Liver (tissue), 9 donors: ENCODE measurements around the gene MRPL54. TPM values are rescaled to one million over a fixed set of nuclear protein-coding genes. Genes with fewer than 3 reads are reported as not detected.

Source experiments
- DNase-seq: peaks from one replicate; pipeline ENCODE4 v3.0.0-alpha.2; 2017; ENCODE audit warnings: low spot score
- H3K27ac ChIP-seq, 2 donors: one replicate each; pipeline ENCODE4 v1.7.0; 2013; ENCODE audit warnings: inconsistent platforms in 2 of 2, low read length in 2 of 2, control low read depth in 1 of 2, low read depth in 1 of 2, mild to moderate bottlenecking in 1 of 2
- H3K27me3 ChIP-seq, 4 donors: one replicate each; pipeline versions ENCODE4 v1.6.1 to v1.7.0; 2013; ENCODE audit warnings: low read length in 3 of 4, inconsistent platforms in 1 of 4, mild to moderate bottlenecking in 1 of 4, moderate library complexity in 1 of 4; ENCODE audit not compliant: control insufficient read depth in 4 of 4, insufficient read depth in 4 of 4
- H3K36me3 ChIP-seq, 4 donors: one replicate each; pipeline versions ENCODE4 v1.6.1 to v1.7.0; 2013; ENCODE audit warnings: low read length in 3 of 4, mild to moderate bottlenecking in 3 of 4, low read depth in 1 of 4, moderate library complexity in 1 of 4; ENCODE audit not compliant: control insufficient read depth in 4 of 4, insufficient read depth in 3 of 4
- H3K4me1 ChIP-seq, 4 donors: one replicate each; pipeline versions ENCODE4 v1.6.1 to v1.7.0; 2013; ENCODE audit warnings: low read length in 3 of 4, mild to moderate bottlenecking in 3 of 4, moderate library complexity in 1 of 4; ENCODE audit not compliant: control insufficient read depth in 4 of 4, insufficient read depth in 4 of 4
- H3K4me3 ChIP-seq, 3 donors: one replicate each; pipeline versions ENCODE4 v1.6.1 to v1.7.0; 2013; ENCODE audit warnings: low read length in 3 of 3, control low read depth in 1 of 3, low read depth in 1 of 3, mild to moderate bottlenecking in 1 of 3
- H3K9ac ChIP-seq, 2 donors: one replicate each; pipeline ENCODE4 v1.7.0; 2013; ENCODE audit warnings: low read length in 2 of 2, mild to moderate bottlenecking in 2 of 2, moderate library complexity in 2 of 2, control low read depth in 1 of 2, low read depth in 1 of 2
- H3K9me3 ChIP-seq, 4 donors: one replicate each; pipeline versions ENCODE4 v1.6.1 to v1.7.0; 2013; ENCODE audit warnings: low read length in 3 of 4; ENCODE audit not compliant: control insufficient read depth in 4 of 4
- ATF3 ChIP-seq: IDR thresholded peaks from 2 replicates; pipeline ENCODE4 v1.6.1; 2016; ENCODE audit warnings: antibody characterized with exemption
- CTCF ChIP-seq: fragments of 150-350 bp; IDR thresholded peaks from 2 replicates; pipeline ENCODE4 v1.5.1; 2017; ENCODE audit warnings: improper control_type of control experiment, low read depth, low read length; ENCODE audit not compliant: missing input control
- EGR1 ChIP-seq, 2 donors: IDR thresholded peaks; 2 replicates each; pipeline ENCODE4 v1.6.1; 2016 to 2018; ENCODE audit warnings: antibody characterized with exemption in 2 of 2, low read depth in 2 of 2
- FOXA1 ChIP-seq: IDR thresholded peaks from 2 replicates; pipeline ENCODE4 v1.6.1; 2016; ENCODE audit warnings: antibody characterized with exemption
- FOXA2 ChIP-seq: IDR thresholded peaks from 2 replicates; pipeline ENCODE4 v1.6.1; 2016; ENCODE audit warnings: antibody characterized with exemption
- GABPA ChIP-seq, 2 donors: IDR thresholded peaks in 1 of 2; conservative IDR thresholded peaks in 1 of 2; 2 replicates each; pipeline ENCODE4 v1.6.1; 2016; ENCODE audit warnings: antibody characterized with exemption in 2 of 2, mild to moderate bottlenecking in 1 of 2, moderate library complexity in 1 of 2
- HNF4A ChIP-seq, 2 donors: conservative IDR thresholded peaks; 2 replicates each; pipeline ENCODE4 v1.6.1; 2016; ENCODE audit warnings: antibody characterized with exemption in 2 of 2, mild to moderate bottlenecking in 2 of 2
- HNF4G ChIP-seq: IDR thresholded peaks from 2 replicates; pipeline ENCODE4 v1.6.1; 2016; ENCODE audit warnings: antibody characterized with exemption
- JUND ChIP-seq, 2 donors: IDR thresholded peaks; 2 replicates each; pipeline ENCODE4 v1.6.1; 2016; ENCODE audit warnings: antibody characterized with exemption in 2 of 2
- MAX ChIP-seq: IDR thresholded peaks from 2 replicates; pipeline ENCODE4 v1.6.1; 2016; ENCODE audit warnings: antibody characterized with exemption
- NR2F2 ChIP-seq: IDR thresholded peaks from 2 replicates; pipeline ENCODE4 v1.6.1; 2016; ENCODE audit warnings: antibody characterized with exemption
- RAD21 ChIP-seq, 2 donors: IDR thresholded peaks; 2 replicates each; pipeline ENCODE4 v1.6.1; 2016; ENCODE audit warnings: antibody characterized with exemption in 2 of 2, mild to moderate bottlenecking in 2 of 2
- REST ChIP-seq: IDR thresholded peaks from 2 replicates; pipeline ENCODE4 v1.6.1; 2016; ENCODE audit warnings: antibody characterized with exemption, mild to moderate bottlenecking
- RXRA ChIP-seq, 2 donors: IDR thresholded peaks; 2 replicates each; pipeline ENCODE4 v1.6.1; 2017 to 2018; ENCODE audit warnings: antibody characterized with exemption in 2 of 2, mild to moderate bottlenecking in 1 of 2
- SP1 ChIP-seq: IDR thresholded peaks from 2 replicates; pipeline ENCODE4 v1.6.1; 2018; ENCODE audit warnings: antibody characterized with exemption, mild to moderate bottlenecking
- TAF1 ChIP-seq: conservative IDR thresholded peaks from 2 replicates; pipeline ENCODE4 v1.6.1; 2016; ENCODE audit warnings: antibody characterized with exemption, mild to moderate bottlenecking
- ZBTB33 ChIP-seq: IDR thresholded peaks from 2 replicates; pipeline ENCODE4 v1.6.1; 2016; ENCODE audit warnings: antibody characterized with exemption
- WGBS: extraction: QIAGEN DNeasy Blood & Tissue Kit; methylation state at CpG from one replicate; pipeline ENCODE4 v1.1.7; 2013; 5-methylcytosine and 5-hydroxymethylcytosine counted together
- polyA plus RNA-seq, 2 donors: library from polyadenylated mRNA; stranded (reverse) in 1 of 2; unstranded in 1 of 2; fragments of 200-250 nt in 1 of 2; fragments of >200 nt in 1 of 2; fragmentation: Nextera tagmentation in 1 of 2; extraction: Ambion mirVana in 1 of 2; gene quantifications; one replicate each; pipeline versions ENCODE4 v1.2.1 to v1.2.3, GENCODE V29; 2013 to 2015
- total RNA-seq, 2 donors: library from RNA; depleted of rRNA; stranded (reverse); fragments of >200 nt; gene quantifications; one replicate each; pipeline ENCODE4 v1.2.3, GENCODE V29; 2014
- donor health status: healthy.
- donor health status: healthy.
- donor health status: healthy.
- donor health status: healthy.
- donor health status: healthy.

Gene MRPL54
- total and polyA plus RNA-seq, 4 donors: 25.1 to 109 (median 42.9) TPM

GRCh38 chr19:3745363-3746045 is 17.0 kb upstream of the MRPL54 start:
- peaks cover 0 to 5% (median 2%) of the 10 kb centered on the region in 4 donors for H3K4me1 ChIP-seq
- no peaks in the 10 kb centered on the region for H3K9me3 ChIP-seq
- no peak for TF ChIP-seq TAF1
- no peak for TF ChIP-seq FOXA1
- TF ChIP-seq RAD21 (IDR thresholded peaks at IDR 0.05): no peak
- TF ChIP-seq ATF3: no peak
- no peak for TF ChIP-seq NR2F2
- TF ChIP-seq HNF4G: no peak
- TF ChIP-seq ZBTB33: no peak
- TF ChIP-seq CTCF: no peak
- TF ChIP-seq SP1: no peak
- no peak for TF ChIP-seq RXRA (IDR thresholded peaks at IDR 0.05)
- TF ChIP-seq HNF4A (conservative IDR thresholded peaks at IDR 0.05): no peak
- TF ChIP-seq GABPA (IDR thresholded peaks at IDR 0.05 in 1 of 2, conservative IDR thresholded peaks at IDR 0.05 in 1 of 2): no peak
- no peak for TF ChIP-seq MAX
- no peak for TF ChIP-seq FOXA2
- TF ChIP-seq JUND (IDR thresholded peaks at IDR 0.05): no peak
- TF ChIP-seq REST: no peak
- TF ChIP-seq EGR1 (IDR thresholded peaks at IDR 0.05; ENCODE audit: low read depth in 2 of 2): no peak
- H3K36me3 ChIP-seq: peaks cover 6 to 14% (median 8%) of the 10 kb centered on the region in 4 donors
- 75% methylated on average over 8 of the region's 8 CpGs for WGBS
- DNase-seq: no peak
- H3K9ac ChIP-seq: no peak overlapping the region
- no peak overlapping the region for H3K27ac ChIP-seq
- H3K27me3 ChIP-seq: no peaks in the 10 kb centered on the region
- no peak overlapping the region for H3K4me3 ChIP-seq
